H1 (cell line): Measurements from ENCODE around the gene ECT2L. TPM values are rescaled to one million over a fixed set of nuclear protein-coding genes. Genes with fewer than 3 reads are reported as not detected.

Experiments used
- CTCF ChIA-PET: fragments of 300-600 bp; sonication (Branson Sonifier 250); formaldehyde crosslinking; loops from one replicate; lab custom pipeline; 2021; ENCODE audit not compliant: partially characterized antibody; lab: Charles Lee
- POLR2A ChIA-PET: fragments of 300-600 bp; sonication (Branson Sonifier 250); formaldehyde crosslinking; loops from one replicate; lab custom pipeline; 2021; ENCODE audit warnings: inconsistent platforms; ENCODE audit not compliant: partially characterized antibody; lab: Charles Lee
- DNase-seq, 2 experiments: peaks; one replicate each; pipeline versions ENCODE4 v3.0.0 to v3.0.0-alpha.2; 2010 to 2022; ENCODE audit warnings: low spot score in 2 of 2, low read depth in 1 of 2, mixed read lengths in 1 of 2
- FAIRE-seq: peaks from 2 replicates; lab custom pipeline; 2011; peaks lifted over from hg19 to GRCh38; lab: Jason Lieb, UNC
- H2AFZ ChIP-seq: 2 replicates; pipeline ENCODE4 v1.8.1; 2012; ENCODE audit warnings: low read length, inconsistent platforms
- H2AK5ac ChIP-seq: 2 replicates; pipeline ENCODE4 v1.6.1; 2013; ENCODE audit warnings: low read depth, low read length
- H2BK120ac ChIP-seq: replicated peaks from 2 replicates; pipeline ENCODE3; 2013; ENCODE audit warnings: low read depth, low read length, inconsistent platforms
- H2BK12ac ChIP-seq: 2 replicates; pipeline ENCODE4 v1.6.1; 2013; ENCODE audit warnings: low read depth, low read length
- H2BK15ac ChIP-seq: 2 replicates; pipeline ENCODE4 v1.6.1; 2013; ENCODE audit warnings: low read length
- H2BK20ac ChIP-seq: 2 replicates; pipeline ENCODE4 v1.6.1; 2013; ENCODE audit warnings: low read length
- H2BK5ac ChIP-seq: 2 replicates; pipeline ENCODE4 v1.6.1; 2013; ENCODE audit warnings: low read depth, low read length
- H3K14ac ChIP-seq: 2 replicates; pipeline ENCODE4 v1.6.1; 2013; ENCODE audit warnings: inconsistent platforms; ENCODE audit not compliant: insufficient read length
- H3K18ac ChIP-seq: 2 replicates; pipeline ENCODE4 v1.6.1; 2013; ENCODE audit warnings: low read length; ENCODE audit errors: extremely low read depth
- H3K23ac ChIP-seq: 2 replicates; pipeline ENCODE4 v1.6.1; 2013; ENCODE audit warnings: inconsistent platforms; ENCODE audit not compliant: insufficient read length
- H3K23me2 ChIP-seq: 2 replicates; pipeline ENCODE4 v1.6.1; 2013; ENCODE audit warnings: low read depth, low read length
- H3K27ac ChIP-seq: 2 replicates; pipeline ENCODE4 v1.6.1; 2011; ENCODE audit warnings: low read depth, low read length, inconsistent platforms
- H3K27me3 ChIP-seq, 4 experiments: replicated peaks in 1 of 4; 1 replicate in 1 of 4; 2 replicates in 3 of 4; pipeline versions ENCODE4 v1.6.1 to v1.8.1; 2011 to 2013; ENCODE audit warnings: low read length in 3 of 4, mild to moderate bottlenecking in 3 of 4, inconsistent platforms in 2 of 4, mixed read lengths in 2 of 4, moderate library complexity in 1 of 4; ENCODE audit not compliant: control insufficient read depth in 3 of 4, insufficient read depth in 3 of 4; ENCODE audit errors: extremely low read depth in 1 of 4
- H3K36me3 ChIP-seq, 4 experiments: 2 replicates each; pipeline versions ENCODE4 v1.6.1 to v1.8.1; 2011 to 2013; ENCODE audit warnings: mild to moderate bottlenecking in 4 of 4, low read length in 3 of 4, moderate library complexity in 2 of 4, control low read depth in 1 of 4, inconsistent platforms in 1 of 4; ENCODE audit not compliant: insufficient read depth in 4 of 4, control insufficient read depth in 2 of 4
- H3K4ac ChIP-seq: replicated peaks from 2 replicates; pipeline ENCODE3; 2013; ENCODE audit warnings: low read length, low read depth, mixed read lengths, inconsistent platforms; ENCODE audit not compliant: insufficient read length
- H3K4me1 ChIP-seq, 4 experiments: replicated peaks in 1 of 4; 1 replicate in 1 of 4; 2 replicates in 3 of 4; pipeline versions ENCODE4 v1.6.1 to v1.8.1; 2011 to 2013; ENCODE audit warnings: low read length in 3 of 4, inconsistent platforms in 2 of 4, mixed read lengths in 1 of 4; ENCODE audit not compliant: insufficient read depth in 4 of 4, control insufficient read depth in 3 of 4
- H3K4me2 ChIP-seq, 2 experiments: 2 replicates each; pipeline versions ENCODE4 v1.6.1 to v1.8.1; 2011 to 2013; ENCODE audit warnings: low read depth in 2 of 2, low read length in 2 of 2, control low read depth in 1 of 2, inconsistent platforms in 1 of 2, mild to moderate bottlenecking in 1 of 2; ENCODE audit not compliant: insufficient read depth in 1 of 2
- H3K4me3 ChIP-seq, 4 experiments: fragments of 200-600, 300-600 bp in 1 of 4; sonication (generic), shearing (Covaris generic), sonication (Bioruptor Twin) in 1 of 4; 2 replicates each; pipeline versions ENCODE4 v1.5.1 to v1.8.1; 2011 to 2016; ENCODE audit warnings: low read length in 4 of 4, low read depth in 3 of 4, control low read depth in 2 of 4, inconsistent platforms in 2 of 4, mild to moderate bottlenecking in 2 of 4, mixed read lengths in 1 of 4, moderate library complexity in 1 of 4; ENCODE audit not compliant: insufficient read depth in 2 of 4; ENCODE audit errors: extremely low read depth in 1 of 4
- H3K56ac ChIP-seq: replicated peaks from 2 replicates; pipeline ENCODE3; 2013; ENCODE audit warnings: low read depth, mild to moderate bottlenecking, mixed read lengths, low read length, inconsistent platforms; ENCODE audit not compliant: insufficient read length
- H3K79me1 ChIP-seq: 2 replicates; pipeline ENCODE4 v1.6.1; 2013; ENCODE audit warnings: low read depth, low read length, control low read depth
- H3K79me2 ChIP-seq, 2 experiments: 2 replicates each; pipeline versions ENCODE4 v1.6.1 to v1.8.1; 2012 to 2013; ENCODE audit warnings: low read length in 2 of 2, mild to moderate bottlenecking in 2 of 2, inconsistent platforms in 1 of 2; ENCODE audit not compliant: insufficient read depth in 2 of 2, control insufficient read depth in 1 of 2
- H3K9ac ChIP-seq, 4 experiments: replicated peaks in 1 of 4; 1 replicate in 1 of 4; 2 replicates in 3 of 4; pipeline versions ENCODE4 v1.6.1 to v1.8.1; 2011 to 2013; ENCODE audit warnings: low read depth in 3 of 4, low read length in 3 of 4, control low read depth in 2 of 4, mild to moderate bottlenecking in 2 of 4, moderate library complexity in 2 of 4, inconsistent platforms in 1 of 4; ENCODE audit errors: extremely low read depth in 1 of 4
- H3K9me3 ChIP-seq, 2 experiments: 2 replicates each; pipeline versions ENCODE4 v1.6.1 to v1.8.1; 2012 to 2013; ENCODE audit warnings: mild to moderate bottlenecking in 2 of 2, moderate library complexity in 2 of 2, control low read depth in 1 of 2, inconsistent platforms in 1 of 2, low read depth in 1 of 2, low read length in 1 of 2, mixed read lengths in 1 of 2; ENCODE audit not compliant: insufficient read depth in 2 of 2
- H4K20me1 ChIP-seq, 2 experiments: replicated peaks in 1 of 2; 2 replicates each; pipeline versions ENCODE3 to v1.8.1; 2011 to 2013; ENCODE audit warnings: inconsistent platforms in 2 of 2, low read length in 2 of 2, mild to moderate bottlenecking in 1 of 2; ENCODE audit not compliant: insufficient read depth in 2 of 2, control insufficient read depth in 1 of 2
- H4K5ac ChIP-seq: 2 replicates; pipeline ENCODE4 v1.6.1; 2013; ENCODE audit warnings: low read length, low read depth, mixed read lengths, inconsistent platforms; ENCODE audit not compliant: insufficient read length
- H4K8ac ChIP-seq: 2 replicates; pipeline ENCODE4 v1.8.0; 2013; ENCODE audit warnings: mild to moderate bottlenecking, moderate library complexity, low read length, inconsistent platforms; ENCODE audit not compliant: insufficient read depth; ENCODE audit errors: extremely low read depth
- H4K91ac ChIP-seq: replicated peaks from 2 replicates; pipeline ENCODE3; 2013; ENCODE audit warnings: low read length, mixed read lengths, inconsistent platforms; ENCODE audit not compliant: insufficient read length
- ATF3 ChIP-seq: IDR thresholded peaks from 2 replicates; pipeline ENCODE4 v1.6.1; 2011; ENCODE audit warnings: low read depth, mild to moderate bottlenecking, low read length; ENCODE audit not compliant: insufficient read depth
- BACH1 ChIP-seq: IDR thresholded peaks from 2 replicates; pipeline ENCODE4 v1.6.1; 2012; ENCODE audit warnings: low read length, improper control_type of control experiment
- E2F6 ChIP-seq: IDR thresholded peaks from 2 replicates; pipeline ENCODE4 v1.6.1; 2012; ENCODE audit warnings: inconsistent platforms
- JUN ChIP-seq: IDR thresholded peaks from 2 replicates; pipeline ENCODE4 v1.6.1; 2011; ENCODE audit warnings: low read depth, mild to moderate bottlenecking, improper control_type of control experiment, low read length
- NRF1 ChIP-seq: IDR thresholded peaks from 2 replicates; pipeline ENCODE4 v1.6.1; 2011; ENCODE audit warnings: mild to moderate bottlenecking, low read depth, low read length, improper control_type of control experiment
- TBP ChIP-seq: IDR thresholded peaks from 2 replicates; pipeline ENCODE4 v1.6.1; 2011; ENCODE audit warnings: low read depth, low read length, improper control_type of control experiment
- TCF12 ChIP-seq: IDR thresholded peaks from 2 replicates; pipeline ENCODE4 v1.6.1; 2011; ENCODE audit warnings: low read depth, mild to moderate bottlenecking, low read length
- WGBS, 2 experiments: shearing (Covaris generic) in 1 of 2; methylation state at CpG; one replicate each; pipeline versions ENCODE4 v1.1.6 to v1.1.7; 2013 to 2015; ENCODE audit warnings: low lambda C conversion rate in 2 of 2, mixed read lengths in 2 of 2, inconsistent platforms in 1 of 2, low coverage in 1 of 2, missing lambda C conversion rate in 1 of 2; ENCODE audit not compliant: insufficient replicate concordance in 2 of 2, insufficient coverage in 1 of 2, insufficient read length in 1 of 2; ENCODE audit errors: extremely low coverage in 1 of 2, missing lambda C conversion rate in 1 of 2; 5-methylcytosine and 5-hydroxymethylcytosine counted together
- polyA plus RNA-seq, 7 experiments: library from polyadenylated mRNA; depleted of rRNA in 3 of 7; stranded (reverse) in 5 of 7; unstranded in 2 of 7; fragments of >200 nt in 5 of 7; fragments of 200-250 nt in 2 of 7; gene quantifications; 1 replicate in 5 of 7; 2 replicates in 1 of 7; 4 replicates in 1 of 7; pipeline versions ENCODE4 v1.2.1 to v1.2.3, GENCODE V29; 2011 to 2013; ENCODE audit warnings: missing spikeins in 2 of 7, mixed read lengths in 2 of 7
- total RNA-seq: library from RNA; stranded (reverse); fragmentation: NEBNext Ultra II Directional; extraction: Animal tissue kit (Norgen Biotek cat#: 25700); gene quantifications from 2 replicates; pipeline ENCODE4 v1.2.1, GENCODE V29; 2021

ECT2L gene
- total and polyA plus RNA-seq, 2 of the 8 experiments (the other 6 are each of a cell fraction or from before 2014, with no cell fraction given): not detected

- DNase-seq (no peak), FAIRE-seq (no peak)
- ChIA-PET CTCF (no interaction called here), POLR2A (interaction anchor here (1.0 to 1.2 kb wide), 2 partner anchors 18 to 231 kb away, joined by 3 read pairs; no protein-coding TSS in a partner anchor)
- Histone ChIP-seq H2BK5ac (no peak overlapping the region), H3K4me3 (peak overlapping the region in 1 of 4 experiments; percentile 65; a peak in 2 of 8 replicates), H4K20me1 (no peaks in the 10 kb centered on the region), H2BK12ac (no peak overlapping the region), H3K79me1 (no peaks in the 10 kb centered on the region), H3K36me3 (no peaks in the 10 kb centered on the region), H3K4me1 (no peaks in the 10 kb centered on the region; a peak in 1 of 7 replicates), H2BK120ac (no peak overlapping the region), H3K4ac (no peak overlapping the region), H3K56ac (no peak overlapping the region), H2AK5ac (no peak overlapping the region), H3K79me2 (no peaks in the 10 kb centered on the region), H3K4me2 (peak overlapping the region; percentile 50 to 70; a peak in 2 of 4 replicates), H2BK20ac (no peak overlapping the region), H3K18ac (no peak overlapping the region), H3K27me3 (no peaks in the 10 kb centered on the region; a peak in 2 of 7 replicates), H3K23ac (no peak overlapping the region), H4K5ac (no peak overlapping the region), H3K23me2 (peaks cover 8% of the 10 kb centered on the region), H4K8ac (no peak overlapping the region), H3K9me3 (no peaks in the 10 kb centered on the region), H3K9ac (no peak overlapping the region), H3K27ac (no peak overlapping the region), H2BK15ac (no peak overlapping the region), H2AFZ (no peak overlapping the region), H4K91ac (no peak overlapping the region), H3K14ac (no peak overlapping the region)
- TF ChIP-seq TBP (no peak), TCF12 (no peak), JUN (no peak), BACH1 (no peak), ATF3 (no peak), E2F6 (no peak), NRF1 (no peak)
- 86% methylated on average over 2 of the region's 2 CpGs; no CpG with 5 or more reads in 1 of the 2 experiments for WGBS, 2 experiments
Observed at GRCh38 chr6:138796771-138797170, 884 bp downstream of the ECT2L start.
